Common myeloid progenitor, CD34-positive (primary cell): ENCODE data around the gene AP2M1.

ENCODE experiments used
- CTCF ChIA-PET: fragments of 350-600 bp; sonication (Branson Sonifier 250); formaldehyde crosslinking; loops from one replicate; lab custom pipeline; 2021; ENCODE audit warnings: antibody characterized with exemption; lab: Charles Lee
- POLR2A ChIA-PET: fragments of 350-600 bp; sonication (Branson Sonifier 250); formaldehyde crosslinking; loops from one replicate; lab custom pipeline; 2021; ENCODE audit warnings: antibody characterized with exemption; lab: Charles Lee
- DNase-seq, 3 donors: peaks; one replicate each; pipeline versions ENCODE4 v3.0.0 to v3.0.0-alpha.2; 2013
- H3K27ac ChIP-seq, 2 experiments: 1 replicate in 1 of 2; 2 replicates in 1 of 2; pipeline ENCODE4 v1.7.0; 2013; ENCODE audit warnings: inconsistent platforms in 2 of 2, low read length in 2 of 2, mild to moderate bottlenecking in 2 of 2, low read depth in 1 of 2, moderate library complexity in 1 of 2; ENCODE audit not compliant: severe bottlenecking in 2 of 2, insufficient read depth in 1 of 2, poor library complexity in 1 of 2
- H3K27me3 ChIP-seq, 5 experiments: replicated peaks in 2 of 5; 1 replicate in 3 of 5; 2 replicates in 2 of 5; pipeline versions ENCODE4 v1.6.1 to v1.7.0; 2013; ENCODE audit warnings: low read length in 4 of 5, mild to moderate bottlenecking in 2 of 5, moderate library complexity in 2 of 5, inconsistent platforms in 1 of 5; ENCODE audit not compliant: insufficient read depth in 5 of 5, control insufficient read depth in 4 of 5
- H3K36me3 ChIP-seq, 4 experiments: 1 replicate in 2 of 4; 2 replicates in 2 of 4; pipeline versions ENCODE4 v1.6.1 to v1.7.0; 2013; ENCODE audit warnings: low read length in 3 of 4, control low read depth in 1 of 4, mild to moderate bottlenecking in 1 of 4; ENCODE audit not compliant: control insufficient read depth in 4 of 4, insufficient read depth in 4 of 4
- H3K4me1 ChIP-seq, 4 experiments: 1 replicate in 3 of 4; 2 replicates in 1 of 4; pipeline versions ENCODE4 v1.6.1 to v1.7.1; 2013; ENCODE audit warnings: low read length in 3 of 4, mild to moderate bottlenecking in 3 of 4, control low read depth in 1 of 4, inconsistent platforms in 1 of 4, moderate library complexity in 1 of 4; ENCODE audit not compliant: control insufficient read depth in 4 of 4, insufficient read depth in 4 of 4; ENCODE audit errors: control extremely low read depth in 1 of 4
- H3K4me3 ChIP-seq, 7 experiments: 1 replicate in 4 of 7; 2 replicates in 3 of 7; pipeline versions ENCODE4 v1.5.1 to v1.7.0; 2013; ENCODE audit warnings: mild to moderate bottlenecking in 7 of 7, low read length in 6 of 7, moderate library complexity in 6 of 7, inconsistent platforms in 2 of 7, low read depth in 2 of 7, control low read depth in 1 of 7; ENCODE audit not compliant: insufficient read depth in 4 of 7, control insufficient read depth in 1 of 7; ENCODE audit errors: extremely low read depth in 1 of 7
- H3K9me3 ChIP-seq, 5 experiments: 1 replicate in 4 of 5; 2 replicates in 1 of 5; pipeline versions ENCODE4 v1.6.1 to v1.7.1; 2013; ENCODE audit warnings: low read length in 4 of 5, mild to moderate bottlenecking in 2 of 5, inconsistent platforms in 1 of 5, low read depth in 1 of 5, moderate library complexity in 1 of 5; ENCODE audit not compliant: control insufficient read depth in 4 of 5, insufficient read depth in 2 of 5; ENCODE audit errors: control extremely low read depth in 1 of 5
- WGBS: methylation state at CpG from one replicate; pipeline ENCODE4 v1.1.5; 2013; ENCODE audit not compliant: insufficient coverage; 5-methylcytosine and 5-hydroxymethylcytosine counted together

The AP2M1 gene

DNA sequence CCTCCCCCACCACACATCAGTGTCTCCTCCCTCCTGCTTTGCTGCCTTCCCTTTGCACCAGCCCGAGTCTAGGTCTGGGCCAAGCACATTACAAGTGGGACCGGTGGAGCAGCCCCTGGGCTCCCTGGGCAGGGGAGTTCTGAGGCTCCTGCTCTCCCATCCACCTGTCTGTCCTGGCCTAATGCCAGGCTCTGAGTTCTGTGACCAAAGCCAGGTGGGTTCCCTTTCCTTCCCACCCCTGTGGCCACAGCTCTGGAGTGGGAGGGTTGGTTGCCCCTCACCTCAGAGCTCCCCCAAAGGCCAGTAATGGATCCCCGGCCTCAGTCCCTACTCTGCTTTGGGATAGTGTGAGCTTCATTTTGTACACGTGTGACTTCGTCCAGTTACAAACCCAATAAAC lies 9.0 kb downstream of the AP2M1 start:
- POLR2A ChIA-PET = interaction anchor here (0.5 kb wide), 1 partner anchor 429 kb away, joined by 4 read pairs; no protein-coding TSS in a partner anchor
- no peak overlapping the region for H3K4me3 ChIP-seq
- H3K36me3 ChIP-seq = peaks cover 34 to 71% (median 67%) of the 10 kb centered on the region in 4 experiments
- CTCF ChIA-PET = interaction anchor here (1.0 to 2.0 kb wide), 2 partner anchors 10 to 12 kb away, joined by 3 to 7 read pairs; no protein-coding TSS in a partner anchor
- no peak for DNase-seq
- WGBS = 92% methylated on average over 2 of the region's 5 CpGs
- H3K27ac ChIP-seq = no peak overlapping the region
- no peaks in the 10 kb centered on the region for H3K9me3 ChIP-seq
- H3K27me3 ChIP-seq = no peaks in the 10 kb centered on the region
- peaks cover 12 to 23% (median 18%) of the 10 kb centered on the region in 4 experiments for H3K4me1 ChIP-seq

DNA sequence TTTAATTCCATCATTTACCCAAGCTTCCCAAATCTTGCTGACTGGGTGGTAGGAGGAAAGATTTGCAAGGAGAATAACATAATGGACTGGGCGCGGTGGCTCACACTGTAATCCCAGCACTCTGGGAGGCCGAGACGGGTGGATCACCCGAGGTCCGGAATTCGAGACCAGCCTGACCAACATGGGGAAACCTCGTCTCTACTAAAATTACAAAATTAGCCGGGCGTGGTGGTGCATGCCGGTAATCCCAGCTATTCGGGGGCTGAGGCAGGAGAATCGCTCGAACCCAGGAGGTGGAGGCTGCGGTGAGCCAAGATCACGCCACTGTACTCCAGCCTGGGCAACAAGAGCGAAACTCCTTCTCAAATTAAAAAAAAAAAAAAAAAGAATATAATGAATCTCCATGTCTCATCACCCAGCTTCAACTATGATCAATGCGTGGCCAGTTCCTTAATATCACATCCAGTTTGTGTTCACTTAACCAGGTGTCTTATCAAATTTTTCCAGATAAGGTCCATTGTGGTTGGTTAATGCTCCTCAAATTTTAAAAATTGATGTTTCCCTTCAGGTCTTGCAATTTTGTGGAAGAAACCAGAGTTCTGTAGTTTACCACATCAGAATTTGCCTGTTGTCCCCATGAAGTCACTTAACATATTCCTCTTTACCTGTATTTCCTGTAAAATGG lies 10.0 kb downstream of the AP2M1 start:
- H3K4me3 ChIP-seq = peak overlapping the region in 1 of 7 experiments; percentile 69
- peak in 1 of 3 donors; percentile 4 for DNase-seq
- POLR2A ChIA-PET = no interaction called here
- peak overlapping the region in 1 of 2 experiments; percentile 89 for H3K27ac ChIP-seq
- no peaks in the 10 kb centered on the region for H3K9me3 ChIP-seq
- CTCF ChIA-PET = interaction anchor here (1.0 to 2.0 kb wide), 2 partner anchors 11 kb away, joined by 3 to 7 read pairs; no protein-coding TSS in a partner anchor
- 100% methylated on average over 8 of the region's 18 CpGs for WGBS
- H3K27me3 ChIP-seq = no peaks in the 10 kb centered on the region
- peaks cover 31 to 71% (median 68%) of the 10 kb centered on the region in 4 experiments for H3K36me3 ChIP-seq
- peaks cover 12 to 23% (median 18%) of the 10 kb centered on the region in 4 experiments for H3K4me1 ChIP-seq

DNA sequence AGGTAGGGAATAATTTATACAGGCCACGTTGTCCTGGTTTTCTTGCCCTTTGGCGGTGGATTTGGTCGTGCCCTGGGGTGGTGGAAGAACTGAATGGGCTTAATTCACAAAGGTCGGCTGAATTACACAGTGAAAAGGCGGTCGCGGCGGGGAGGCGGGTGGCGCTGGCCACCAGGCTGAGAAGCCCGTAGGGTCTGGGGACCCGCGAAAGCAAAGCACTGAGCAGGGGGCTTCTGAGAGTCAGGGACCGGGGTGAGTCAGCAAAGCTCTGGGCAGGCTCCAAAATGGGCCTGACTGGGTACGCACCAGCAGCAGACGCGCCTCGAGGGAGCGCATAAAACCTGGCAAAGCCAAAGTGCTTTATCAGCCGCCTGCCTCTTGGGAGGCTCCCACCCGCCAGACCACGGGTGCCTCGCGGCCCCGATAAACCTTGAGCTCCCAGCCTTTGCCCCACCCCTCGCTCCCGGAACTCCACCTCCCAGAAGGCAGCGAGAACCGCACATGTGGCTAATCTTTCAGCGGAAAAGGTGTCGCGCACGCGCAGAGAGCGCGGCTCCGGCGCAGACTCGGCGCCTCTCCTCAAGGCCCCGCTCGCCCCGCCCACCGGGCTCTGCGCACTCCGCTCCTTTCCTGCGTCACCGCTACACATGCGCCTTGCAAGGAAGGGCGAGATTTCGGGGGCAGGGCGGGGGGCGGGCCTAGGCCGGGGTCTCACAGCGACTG lies 11.0 kb downstream of the AP2M1 start:
- Histone ChIP-seq H3K4me1 (peaks cover 12 to 23% (median 18%) of the 10 kb centered on the region in 4 experiments), H3K9me3 (no peaks in the 10 kb centered on the region), H3K27me3 (no peaks in the 10 kb centered on the region), H3K4me3 (peak overlapping the region; percentile 79 to 99 (median 95)), H3K36me3 (peaks cover 24 to 71% (median 66%) of the 10 kb centered on the region in 4 experiments), H3K27ac (peak overlapping the region; percentile 51 to 89)
- DNase-seq = peak; percentile 100
- WGBS = 6% methylated on average over 41 of the region's 55 CpGs
- ChIA-PET CTCF (interaction anchor here (0.7 to 1.6 kb wide), 2 partner anchors 41 to 64 kb away, joined by 3 to 9 read pairs; partner anchors contain the start of gene EEF1AKMT4), POLR2A (interaction anchor here (0.9 to 1.0 kb wide), 2 partner anchors 294 to 736 kb away, joined by 3 to 4 read pairs; no protein-coding TSS in a partner anchor)

DNA sequence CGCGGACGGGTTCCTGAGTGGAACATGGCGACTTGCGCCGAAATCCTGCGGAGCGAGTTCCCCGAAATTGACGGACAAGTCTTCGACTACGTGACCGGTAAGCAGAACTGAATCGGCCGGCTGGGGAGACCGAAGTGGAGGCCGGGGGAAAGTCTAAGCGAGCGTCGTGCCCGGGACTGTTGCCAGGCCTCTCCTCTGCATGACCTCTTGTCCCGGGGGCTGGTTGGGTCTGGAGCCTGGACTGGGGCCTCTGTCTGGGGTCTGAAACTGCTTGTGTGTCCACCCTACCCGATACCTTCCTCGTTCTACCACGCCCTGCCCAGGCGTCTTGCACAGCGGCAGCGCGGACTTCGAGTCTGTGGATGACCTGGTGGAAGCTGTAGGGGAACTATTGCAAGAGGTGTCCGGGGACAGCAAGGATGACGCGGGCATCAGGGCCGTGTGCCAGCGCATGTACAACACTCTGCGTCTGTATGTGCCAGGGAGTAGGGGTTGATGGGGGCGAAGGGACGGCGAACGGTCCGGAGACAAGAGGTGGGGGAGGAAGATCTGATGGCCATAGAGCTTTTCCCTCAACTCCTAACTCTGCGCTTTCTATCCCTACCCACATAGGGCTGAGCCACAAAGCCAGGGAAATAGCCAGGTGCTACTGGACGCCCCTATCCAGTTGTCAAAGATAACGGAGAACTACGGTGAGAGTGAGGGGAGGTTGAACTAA lies 11.7 kb downstream of the AP2M1 start, which contains the start of gene ABCF3:
ABCF3 (plus strand) TSS at position 16 of the 718 bp plus-strand sequence; CDS start at position 25, 9 bp downstream.
- ChIA-PET CTCF (interaction anchor here (0.7 to 1.6 kb wide), 5 partner anchors 10 to 63 kb away, joined by 3 to 9 read pairs (median 3); partner anchors contain the start of gene EEF1AKMT4), POLR2A (interaction anchor here (0.7 to 1.0 kb wide), 3 partner anchors 11 to 736 kb away, joined by 3 to 4 read pairs (median 3); no protein-coding TSS in a partner anchor)
- peak within 1 kb of the TSS; percentile 79 to 99 (median 95) for H3K4me3 ChIP-seq
- H3K9me3 ChIP-seq = no peaks in the 10 kb centered on the region
- WGBS = 0% methylated on average over 34 of the region's 45 CpGs
- H3K4me1 ChIP-seq = peaks cover 12 to 23% (median 18%) of the 10 kb centered on the region in 4 experiments
- peaks cover 25 to 71% (median 65%) of the 10 kb centered on the region in 4 experiments for H3K36me3 ChIP-seq
- H3K27me3 ChIP-seq = no peaks in the 10 kb centered on the region
- H3K27ac ChIP-seq = peak within 1 kb of the TSS; percentile 56 to 89
- peak in 2 of 3 donors; percentile 23 to 51 for DNase-seq

DNA sequence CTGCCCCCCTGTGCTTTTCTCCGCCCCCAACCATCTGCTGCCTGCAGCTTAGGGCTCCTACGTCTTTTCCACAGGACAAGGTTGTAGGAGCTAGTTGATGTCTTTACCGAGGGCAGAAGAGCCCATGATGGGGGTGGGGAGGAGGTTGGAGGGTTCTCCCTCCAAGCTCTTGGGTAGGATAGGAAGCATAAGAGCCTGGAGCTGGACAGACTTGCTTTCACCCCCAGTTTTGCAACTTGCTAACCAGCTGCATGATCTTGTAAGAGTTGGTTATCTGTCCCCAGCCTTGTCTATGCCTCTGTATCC lies 12.2 kb downstream of the AP2M1 start:
- WGBS = 8% methylated on average over 2 of the region's 3 CpGs
- no peak for DNase-seq
- Histone ChIP-seq H3K36me3 (peaks cover 24 to 70% (median 63%) of the 10 kb centered on the region in 4 experiments), H3K27me3 (no peaks in the 10 kb centered on the region), H3K4me1 (peaks cover 12 to 23% (median 18%) of the 10 kb centered on the region in 4 experiments), H3K27ac (peak overlapping the region in 1 of 2 experiments; percentile 86), H3K4me3 (peak overlapping the region; percentile 79 to 99 (median 95)), H3K9me3 (no peaks in the 10 kb centered on the region)
- ChIA-PET POLR2A (interaction anchor here (0.6 to 0.7 kb wide), 2 partner anchors 11 to 294 kb away, joined by 3 read pairs; no protein-coding TSS in a partner anchor), CTCF (interaction anchor here (0.7 to 1.6 kb wide), 4 partner anchors 10 to 53 kb away, joined by 3 to 9 read pairs (median 3); no protein-coding TSS in a partner anchor)

DNA sequence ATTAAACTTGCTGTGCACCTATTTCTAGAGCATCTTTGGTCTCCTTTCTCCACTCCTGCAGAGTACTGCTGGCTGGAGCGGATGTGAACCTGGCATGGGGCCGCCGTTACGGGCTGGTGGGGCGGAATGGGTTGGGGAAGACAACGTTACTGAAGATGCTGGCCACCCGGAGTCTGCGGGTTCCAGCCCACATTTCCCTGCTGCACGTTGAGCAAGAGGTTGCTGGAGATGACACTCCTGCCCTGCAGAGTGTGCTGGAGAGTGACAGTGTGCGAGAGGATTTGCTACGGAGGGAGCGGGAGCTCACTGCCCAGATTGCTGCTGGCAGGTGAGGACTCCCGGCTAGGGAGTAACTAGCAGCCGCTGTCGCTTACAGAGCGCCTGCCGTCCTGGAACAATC lies 13.4 kb downstream of the AP2M1 start:
- Histone ChIP-seq H3K4me1 (peaks cover 12 to 23% (median 18%) of the 10 kb centered on the region in 4 experiments), H3K9me3 (no peaks in the 10 kb centered on the region), H3K27ac (no peak overlapping the region), H3K36me3 (peaks cover 14 to 70% (median 61%) of the 10 kb centered on the region in 4 experiments), H3K4me3 (no peak overlapping the region), H3K27me3 (no peaks in the 10 kb centered on the region)
- CTCF ChIA-PET = interaction anchor here (1.5 kb wide), 1 partner anchor 11 kb away, joined by 3 read pairs; no protein-coding TSS in a partner anchor
- POLR2A ChIA-PET = no interaction called here
- no peak for DNase-seq
- WGBS = over 99% methylated on average over 17 of the region's 17 CpGs
